ENCODE results near the gene MAP3K14. TPM values are rescaled to one million over a fixed set of nuclear protein-coding genes. Genes with fewer than 3 reads are reported as not detected.

The MAP3K14 gene
- polyA plus RNA-seq, 3 donors: 1.4 to 29.9 (median 3.8) TPM

- Mint-ChIP-seq H3K9me3 (no peaks in the 10 kb centered on the region), H3K27me3 (ENCODE audit: low read depth in 3 of 3) (peaks cover 0 to 4% (median 3%) of the 10 kb centered on the region in 3 donors), H3K4me1 (peaks cover 12% of the 10 kb centered on the region), H3K27ac (no peak overlapping the region), H3K36me3 (no peaks in the 10 kb centered on the region), H3K4me3 (no peak overlapping the region)
- intact Hi-C loops (cut with micrococcal nuclease): no loop called here
- TF ChIP-seq, protein P1, sequence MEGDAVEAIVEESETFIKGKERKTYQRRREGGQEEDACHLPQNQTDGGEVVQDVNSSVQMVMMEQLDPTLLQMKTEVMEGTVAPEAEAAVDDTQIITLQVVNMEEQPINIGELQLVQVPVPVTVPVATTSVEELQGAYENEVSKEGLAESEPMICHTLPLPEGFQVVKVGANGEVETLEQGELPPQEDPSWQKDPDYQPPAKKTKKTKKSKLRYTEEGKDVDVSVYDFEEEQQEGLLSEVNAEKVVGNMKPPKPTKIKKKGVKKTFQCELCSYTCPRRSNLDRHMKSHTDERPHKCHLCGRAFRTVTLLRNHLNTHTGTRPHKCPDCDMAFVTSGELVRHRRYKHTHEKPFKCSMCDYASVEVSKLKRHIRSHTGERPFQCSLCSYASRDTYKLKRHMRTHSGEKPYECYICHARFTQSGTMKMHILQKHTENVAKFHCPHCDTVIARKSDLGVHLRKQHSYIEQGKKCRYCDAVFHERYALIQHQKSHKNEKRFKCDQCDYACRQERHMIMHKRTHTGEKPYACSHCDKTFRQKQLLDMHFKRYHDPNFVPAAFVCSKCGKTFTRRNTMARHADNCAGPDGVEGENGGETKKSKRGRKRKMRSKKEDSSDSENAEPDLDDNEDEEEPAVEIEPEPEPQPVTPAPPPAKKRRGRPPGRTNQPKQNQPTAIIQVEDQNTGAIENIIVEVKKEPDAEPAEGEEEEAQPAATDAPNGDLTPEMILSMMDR (IDR thresholded peaks at IDR 0.05): no peak
- Histone ChIP-seq H3K9ac (ENCODE audit: insufficient read depth, low read length, poor library complexity, severe bottlenecking) (no peak overlapping the region), H4K20me1 (ENCODE audit: insufficient read depth, low read length) (no peaks in the 10 kb centered on the region), H3K36me3 (replicated peaks in 1 of 2; ENCODE audit: control insufficient read depth in 1 of 2, insufficient read depth in 2 of 2, low read length in 2 of 2) (no peaks in the 10 kb centered on the region), H3K9me3 (replicated peaks in 1 of 2; ENCODE audit: control insufficient read depth in 1 of 2, insufficient read depth in 1 of 2, low read length in 2 of 2) (no peaks in the 10 kb centered on the region), H3K4me3 (replicated peaks in 1 of 3; ENCODE audit: low read depth in 2 of 3, low read length in 3 of 3) (no peak overlapping the region), H3K27ac (ENCODE audit: low read depth in 1 of 2, low read length in 2 of 2) (no peak overlapping the region), H2AFZ (ENCODE audit: insufficient read depth, low read depth, low read length, poor library complexity, severe bottlenecking) (no peak overlapping the region), H3K79me2 (ENCODE audit: insufficient read depth, low read length) (no peaks in the 10 kb centered on the region), H3K4me1 (ENCODE audit: control insufficient read depth in 1 of 2, insufficient read depth in 2 of 2, low read length in 2 of 2) (peaks cover 10 to 11% of the 10 kb centered on the region in 2 donors), H3K4me2 (replicated peaks; ENCODE audit: extremely low read depth, low read length, poor library complexity, severe bottlenecking) (no peak overlapping the region), H3K27me3 (ENCODE audit: control insufficient read depth in 2 of 2, insufficient read depth in 2 of 2, low read length in 2 of 2) (no peaks in the 10 kb centered on the region)
- 87% methylated on average over 11 of the region's 14 CpGs for WGBS (ENCODE audit: insufficient coverage)
- DNase-seq: no peak
Measured at GRCh38 chr17:45341533-45342158, 24.8 kb upstream of the MAP3K14 start.

DNA sequence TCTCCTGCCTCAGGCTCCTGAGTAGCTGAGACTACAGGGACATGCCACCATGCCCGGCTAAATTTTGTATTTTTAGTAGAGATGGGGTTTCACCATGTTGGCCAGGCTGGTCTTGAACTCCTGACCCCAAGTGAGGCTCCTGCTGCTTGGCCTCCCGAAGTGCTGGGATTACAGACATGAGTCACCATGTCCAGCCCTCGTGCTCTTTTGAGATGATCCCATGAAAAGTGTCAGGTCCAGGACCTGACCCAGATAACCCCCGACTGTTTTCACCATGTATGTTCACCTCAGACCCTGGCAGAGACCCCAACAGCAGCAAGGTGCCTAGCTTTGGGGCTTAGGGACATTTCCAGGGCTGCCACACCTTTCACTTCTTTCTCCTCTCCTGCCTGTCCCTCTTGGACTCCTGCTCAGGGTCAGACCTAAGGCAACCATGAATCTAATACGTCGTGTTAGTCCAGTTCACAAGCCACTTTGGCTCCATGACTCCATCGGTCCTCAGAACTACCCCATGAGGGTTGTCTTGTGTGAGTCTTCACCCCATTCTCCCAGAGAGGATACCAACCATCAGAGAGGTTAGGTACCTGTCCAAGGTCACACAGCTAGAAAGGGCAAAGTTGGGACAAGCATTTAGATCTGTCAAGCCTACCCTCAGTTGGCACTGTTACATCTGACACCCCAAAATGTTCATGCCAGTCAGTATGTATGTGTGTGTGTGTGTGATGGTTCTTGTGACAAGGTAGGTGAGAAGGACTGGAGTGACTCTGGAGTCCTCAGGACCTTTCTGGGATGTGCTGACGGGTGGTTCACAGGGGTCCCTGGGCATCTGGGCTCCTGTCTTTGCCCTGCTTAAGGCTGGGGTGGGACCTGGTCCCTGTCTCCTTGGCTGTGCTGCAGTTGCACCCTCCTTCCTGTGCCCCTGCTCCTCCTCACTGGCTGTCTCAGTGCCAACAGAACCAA is 23.1 kb upstream of the MAP3K14 start:
- H3K4me3 Mint-ChIP-seq: no peak overlapping the region
- no peak overlapping the region for H3K9ac ChIP-seq (ENCODE audit: insufficient read depth, low read length, poor library complexity, severe bottlenecking)
- WGBS (ENCODE audit: insufficient coverage): 99% methylated on average over 7 of the region's 8 CpGs
- no peak overlapping the region for H3K4me2 ChIP-seq (replicated peaks; ENCODE audit: extremely low read depth, low read length, poor library complexity, severe bottlenecking)
- no peak overlapping the region for H2AFZ ChIP-seq (ENCODE audit: insufficient read depth, low read depth, low read length, poor library complexity, severe bottlenecking)
- H3K4me1 Mint-ChIP-seq: no peaks in the 10 kb centered on the region
- H3K9me3 Mint-ChIP-seq: no peaks in the 10 kb centered on the region
- H3K27me3 ChIP-seq (ENCODE audit: control insufficient read depth in 2 of 2, insufficient read depth in 2 of 2, low read length in 2 of 2): no peaks in the 10 kb centered on the region
- H3K36me3 Mint-ChIP-seq: no peaks in the 10 kb centered on the region
- H4K20me1 ChIP-seq (ENCODE audit: insufficient read depth, low read length): no peaks in the 10 kb centered on the region
- peaks cover 0 to 6% (median 3%) of the 10 kb centered on the region in 3 donors for H3K27me3 Mint-ChIP-seq (ENCODE audit: low read depth in 3 of 3)
- no peak overlapping the region for H3K27ac ChIP-seq (ENCODE audit: low read depth in 1 of 2, low read length in 2 of 2)
- TF ChIP-seq, protein P1 (IDR thresholded peaks at IDR 0.05): no peak
- no peaks in the 10 kb centered on the region for H3K36me3 ChIP-seq (replicated peaks in 1 of 2; ENCODE audit: control insufficient read depth in 1 of 2, insufficient read depth in 2 of 2, low read length in 2 of 2)
- intact Hi-C loops (cut with micrococcal nuclease): no loop called here
- no peak for DNase-seq
- H3K9me3 ChIP-seq (replicated peaks in 1 of 2; ENCODE audit: control insufficient read depth in 1 of 2, insufficient read depth in 1 of 2, low read length in 2 of 2): no peaks in the 10 kb centered on the region
- H3K27ac Mint-ChIP-seq: peak overlapping the region in 1 of 7 donors; percentile 0
- H3K79me2 ChIP-seq (ENCODE audit: insufficient read depth, low read length): no peaks in the 10 kb centered on the region
- no peaks in the 10 kb centered on the region for H3K4me1 ChIP-seq (ENCODE audit: control insufficient read depth in 1 of 2, insufficient read depth in 2 of 2, low read length in 2 of 2)
- H3K4me3 ChIP-seq (replicated peaks in 1 of 3; ENCODE audit: low read depth in 2 of 3, low read length in 3 of 3): no peak overlapping the region
